OCI-LY7 (cell line): Measurements from ENCODE around the gene NELL1. TPM values are rescaled to one million over a fixed set of nuclear protein-coding genes. Genes with fewer than 3 reads are reported as not detected.

Source experiments
- BruUV-seq: library from RNA; stranded (reverse); fragments of 400-500 nt; replicated peaks from 2 replicates; lab custom pipeline; 2021; lab: Mats Ljungman, UMichigan
- CTCF ChIA-PET: fragments of 300-600 bp; sonication (Branson Sonifier 250); formaldehyde crosslinking; loops from one replicate; lab custom pipeline; 2022; ENCODE audit warnings: antibody characterized with exemption; ENCODE audit not compliant: unreplicated experiment; lab: Charles Lee
- POLR2A ChIA-PET: fragments of 300-600 bp; sonication (Branson Sonifier 250); formaldehyde crosslinking; loops from one replicate; lab custom pipeline; 2022; ENCODE audit warnings: antibody characterized with exemption; lab: Charles Lee
- DNase-seq: peaks from one replicate; pipeline ENCODE4 v3.0.0-alpha.2; 2015; ENCODE audit warnings: low spot score
- H2AFZ ChIP-seq: fragments of 200-600 bp; sonication (generic), shearing (Covaris generic); 2 replicates; pipeline ENCODE4 v1.6.1; 2014; ENCODE audit warnings: mild to moderate bottlenecking, antibody characterized with exemption, low read length, moderate library complexity
- H3K27ac ChIP-seq: fragments of 200-600 bp; sonication (generic); 2 replicates; pipeline ENCODE4 v1.5.1; 2014; ENCODE audit warnings: mixed run types, low read depth, mild to moderate bottlenecking, moderate library complexity, low read length, inconsistent platforms; ENCODE audit not compliant: poor library complexity, severe bottlenecking
- H3K36me3 ChIP-seq: fragments of 200-600 bp; sonication (generic); 2 replicates; pipeline ENCODE4 v1.6.1; 2014; ENCODE audit warnings: mild to moderate bottlenecking, antibody characterized with exemption, low read length, moderate library complexity, mixed read lengths; ENCODE audit not compliant: insufficient read depth
- H3K4me1 ChIP-seq: fragments of 200-600 bp; sonication (generic); 2 replicates; pipeline ENCODE4 v1.5.1; 2014; ENCODE audit warnings: mild to moderate bottlenecking, low read length; ENCODE audit not compliant: insufficient read depth, poor library complexity, severe bottlenecking
- H3K4me2 ChIP-seq: fragments of 200-600 bp; sonication (generic); 2 replicates; pipeline ENCODE4 v1.6.1; 2014; ENCODE audit warnings: mild to moderate bottlenecking, low read length
- H3K4me3 ChIP-seq: fragments of 200-600 bp; sonication (generic); 2 replicates; pipeline ENCODE4 v1.5.1; 2014; ENCODE audit warnings: mild to moderate bottlenecking, low read depth, low read length; ENCODE audit not compliant: poor library complexity, severe bottlenecking
- H3K79me2 ChIP-seq: fragments of 200-600 bp; sonication (generic); 2 replicates; pipeline ENCODE4 v1.6.1; 2016; ENCODE audit warnings: low read depth, mild to moderate bottlenecking, low read length, moderate library complexity, mixed read lengths; ENCODE audit not compliant: insufficient read depth
- H3K9me2 ChIP-seq: fragments of 200-600 bp; sonication (generic); 2 replicates; pipeline ENCODE4 v1.6.1; 2016; ENCODE audit warnings: mild to moderate bottlenecking, low read length, mixed read lengths; ENCODE audit not compliant: insufficient read depth
- H3K9me3 ChIP-seq: fragments of 200-600 bp; sonication (generic); 2 replicates; pipeline ENCODE4 v1.6.1; 2014; ENCODE audit warnings: mild to moderate bottlenecking, mixed run types, low read length, mixed read lengths
- H4K20me1 ChIP-seq: fragments of 200-600 bp; sonication (generic); 2 replicates; pipeline ENCODE4 v1.6.1; 2014; ENCODE audit warnings: mild to moderate bottlenecking, antibody characterized with exemption, low read length, moderate library complexity, mixed read lengths; ENCODE audit not compliant: insufficient read depth
- EZH2phosphoT487 ChIP-seq: fragments of 200-600 bp; sonication (generic); IDR thresholded peaks from 2 replicates; pipeline ENCODE4 v1.6.1; 2018; ENCODE audit warnings: low read depth, borderline replicate concordance, mild to moderate bottlenecking, mixed run types, antibody characterized with exemption, low read length, moderate library complexity, mixed read lengths
- intact Hi-C: fragments of 100-400 bp; cut with micrococcal nuclease; formaldehyde crosslinking; loops from one replicate; pipeline ENCODE4 v1.10.0; 2022; ENCODE audit not compliant: unreplicated experiment
- total RNA-seq, 2 experiments: library from RNA; depleted of rRNA in 1 of 2; stranded (reverse); fragments of >200 nt in 1 of 2; shearing (Covaris generic) in 1 of 2; gene quantifications; 2 replicates each; pipeline ENCODE4 v1.2.3, GENCODE V29; 2014 to 2022
- TF ChIP-seq, protein P1 (sequence below): fragments of 200-600 bp; sonication (generic); conservative IDR thresholded peaks from 2 replicates; pipeline ENCODE4 v1.5.1; 2014; ENCODE audit warnings: mild to moderate bottlenecking, antibody characterized with exemption, low read length, moderate library complexity, mixed read lengths

Gene NELL1
- total RNA-seq, 2 experiments from 2014 or later: not detected

DNA sequence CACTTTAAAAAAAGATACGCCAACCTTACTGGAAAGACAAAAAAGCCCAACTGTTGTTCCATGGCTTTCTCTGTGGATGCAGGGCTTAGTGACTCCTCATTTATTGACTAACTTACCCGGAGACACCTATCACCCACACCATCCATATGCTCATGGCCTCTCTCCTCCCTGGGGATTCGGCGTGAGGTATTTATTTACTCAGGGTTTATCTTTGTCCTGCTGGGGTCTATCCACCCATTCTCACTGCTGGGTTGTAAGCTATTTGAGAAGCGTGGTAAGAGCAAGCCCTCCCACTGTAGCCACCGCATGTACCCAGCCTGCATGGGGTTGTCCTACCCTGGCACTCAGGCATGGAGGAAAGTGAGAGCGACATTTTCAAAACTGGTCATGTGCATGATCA lies 93.6 kb downstream of the NELL1 start:
- CTCF ChIA-PET: no interaction called here

DNA sequence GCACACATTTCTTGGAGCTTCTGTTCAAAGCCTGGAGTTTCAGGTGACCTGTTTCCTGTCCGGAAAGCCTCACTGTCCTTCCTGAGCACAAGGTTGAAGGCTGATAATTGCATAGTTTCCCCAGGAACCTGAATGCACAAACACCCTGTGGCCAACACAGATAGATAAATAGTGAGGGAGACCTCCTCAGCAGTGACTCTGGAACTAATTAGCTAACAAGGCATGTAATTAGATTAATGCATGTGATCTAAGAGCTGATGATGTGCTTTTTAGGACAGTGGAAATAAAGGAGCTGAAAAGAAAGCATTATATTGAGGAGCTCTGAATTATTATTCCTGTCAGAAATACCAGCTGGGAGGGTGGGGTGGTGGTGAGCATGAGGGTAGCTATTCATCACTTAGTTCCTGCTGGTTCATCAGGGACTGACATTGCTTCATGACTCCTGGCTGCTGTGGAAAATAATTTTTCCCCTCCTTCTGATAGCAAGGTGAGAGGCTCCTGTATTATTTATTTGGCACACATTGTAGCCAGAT lies 101.1 kb downstream of the NELL1 start:
- no peak for TF ChIP-seq EZH2phosphoT487
- TF ChIP-seq, protein P1, sequence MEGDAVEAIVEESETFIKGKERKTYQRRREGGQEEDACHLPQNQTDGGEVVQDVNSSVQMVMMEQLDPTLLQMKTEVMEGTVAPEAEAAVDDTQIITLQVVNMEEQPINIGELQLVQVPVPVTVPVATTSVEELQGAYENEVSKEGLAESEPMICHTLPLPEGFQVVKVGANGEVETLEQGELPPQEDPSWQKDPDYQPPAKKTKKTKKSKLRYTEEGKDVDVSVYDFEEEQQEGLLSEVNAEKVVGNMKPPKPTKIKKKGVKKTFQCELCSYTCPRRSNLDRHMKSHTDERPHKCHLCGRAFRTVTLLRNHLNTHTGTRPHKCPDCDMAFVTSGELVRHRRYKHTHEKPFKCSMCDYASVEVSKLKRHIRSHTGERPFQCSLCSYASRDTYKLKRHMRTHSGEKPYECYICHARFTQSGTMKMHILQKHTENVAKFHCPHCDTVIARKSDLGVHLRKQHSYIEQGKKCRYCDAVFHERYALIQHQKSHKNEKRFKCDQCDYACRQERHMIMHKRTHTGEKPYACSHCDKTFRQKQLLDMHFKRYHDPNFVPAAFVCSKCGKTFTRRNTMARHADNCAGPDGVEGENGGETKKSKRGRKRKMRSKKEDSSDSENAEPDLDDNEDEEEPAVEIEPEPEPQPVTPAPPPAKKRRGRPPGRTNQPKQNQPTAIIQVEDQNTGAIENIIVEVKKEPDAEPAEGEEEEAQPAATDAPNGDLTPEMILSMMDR: no peak
- DNase-seq: no peak
- ChIA-PET POLR2A (no interaction called here), CTCF (interaction anchor here (0.5 to 0.6 kb wide), 2 partner anchors 11 to 1362 kb away, joined by 3 to 5 read pairs; no protein-coding TSS in a partner anchor)
- Histone ChIP-seq H3K27ac (no peak overlapping the region), H3K36me3 (no peaks in the 10 kb centered on the region), H3K9me3 (no peaks in the 10 kb centered on the region), H3K4me2 (no peak overlapping the region), H3K79me2 (no peaks in the 10 kb centered on the region), H4K20me1 (no peaks in the 10 kb centered on the region), H3K9me2 (no peaks in the 10 kb centered on the region), H3K4me1 (no peaks in the 10 kb centered on the region), H3K4me3 (no peak overlapping the region), H2AFZ (no peak overlapping the region)
- no TSS peak for BruUV-seq
- intact Hi-C loops: no loop called here

More for the DNA sequence above, 93.6 kb downstream of the NELL1 start:
- Histone ChIP-seq H3K27ac (no peak overlapping the region), H3K4me1 (no peaks in the 10 kb centered on the region), H4K20me1 (no peaks in the 10 kb centered on the region), H3K79me2 (no peaks in the 10 kb centered on the region), H3K9me2 (no peaks in the 10 kb centered on the region), H2AFZ (no peak overlapping the region), H3K36me3 (no peaks in the 10 kb centered on the region), H3K4me3 (no peak overlapping the region), H3K9me3 (no peaks in the 10 kb centered on the region), H3K4me2 (no peak overlapping the region)
- TF ChIP-seq, protein P1: no peak
- TF ChIP-seq EZH2phosphoT487: no peak
- intact Hi-C loops: no loop called here
- POLR2A ChIA-PET: no interaction called here
- BruUV-seq: no TSS peak
- no peak for DNase-seq

DNA sequence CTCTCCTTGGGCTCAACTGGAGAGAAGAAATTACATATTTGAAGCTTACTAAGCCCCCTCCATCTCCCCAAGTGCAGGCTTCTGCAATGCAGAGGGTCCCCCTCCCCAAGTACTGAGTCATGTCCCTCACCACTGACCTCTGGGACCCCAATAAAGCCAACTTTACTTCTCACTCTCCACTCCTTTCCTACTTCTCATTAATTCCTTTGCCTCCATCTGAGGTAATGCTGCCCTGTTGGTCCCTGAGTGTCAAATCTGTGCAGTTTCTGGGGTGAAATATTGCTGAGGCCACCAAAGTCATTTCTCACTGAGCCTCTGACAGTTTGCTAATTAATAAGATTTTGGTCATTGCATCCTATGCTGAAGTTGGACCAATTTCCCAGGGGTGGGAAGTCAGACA lies 101.6 kb downstream of the NELL1 start:
- POLR2A ChIA-PET: no interaction called here
- Histone ChIP-seq H3K4me3 (no peak overlapping the region), H3K4me2 (no peak overlapping the region), H3K79me2 (no peaks in the 10 kb centered on the region), H4K20me1 (no peaks in the 10 kb centered on the region), H3K27ac (no peak overlapping the region), H3K9me2 (no peaks in the 10 kb centered on the region), H2AFZ (no peak overlapping the region), H3K4me1 (no peaks in the 10 kb centered on the region), H3K36me3 (no peaks in the 10 kb centered on the region), H3K9me3 (no peaks in the 10 kb centered on the region)
- intact Hi-C loops: no loop called here
- TF ChIP-seq, protein P1: no peak
- DNase-seq: no peak
- CTCF ChIA-PET: no interaction called here
- no TSS peak for BruUV-seq
